Prostate gland (tissue), 2 donors: ENCODE results near the gene TMEM181. TPM values are rescaled to one million over a fixed set of nuclear protein-coding genes. Genes with fewer than 3 reads are reported as not detected.
"Not testable (repeated sequence)": the region's sequence is repeated elsewhere in the genome, so short reads cannot be mapped to it uniquely, and the experiment has no call there.

Source experiments
- DNase-seq: peaks from one replicate; pipeline ENCODE4 v3.0.0-alpha.2; 2019; ENCODE audit warnings: low spot score
- H3K27ac ChIP-seq, 2 donors: fragments of 200-600 bp; sonication (generic); 2 replicates each; pipeline ENCODE4 v1.5.1; 2017 to 2019
- H3K27me3 ChIP-seq: fragments of 200-600 bp; sonication (generic); replicated peaks from 2 replicates; pipeline ENCODE4 v1.5.1; 2019; ENCODE audit not compliant: insufficient read depth
- H3K36me3 ChIP-seq, 2 donors: fragments of 200-600 bp; sonication (generic); 1 replicate in 1 of 2; 2 replicates in 1 of 2; pipeline versions ENCODE4 v1.5.1 to v1.8.1; 2017 to 2019
- H3K4me1 ChIP-seq: fragments of 200-600 bp; sonication (generic); replicated peaks from 2 replicates; pipeline ENCODE4 v1.5.1; 2019
- H3K4me3 ChIP-seq, 2 donors: fragments of 200-600 bp; sonication (generic); 2 replicates each; pipeline ENCODE4 v1.5.1; 2017 to 2019
- H3K9me3 ChIP-seq: fragments of 200-600 bp; sonication (generic); 2 replicates; pipeline ENCODE4 v1.5.1; 2017
- POLR2A ChIP-seq: fragments of 450-650 bp; IDR thresholded peaks from one replicate; pipeline ENCODE4 v1.6.1; 2016; ENCODE audit warnings: antibody characterized with exemption, mild to moderate bottlenecking
- POLR2AphosphoS5 ChIP-seq: sonication (generic); formaldehyde crosslinking; IDR thresholded peaks from one replicate; pipeline ENCODE4 v1.6.1; 2017; ENCODE audit warnings: antibody characterized with exemption
- WGBS: methylation state at CpG from one replicate; pipeline ENCODE4 v1.1.5; 2018; 5-methylcytosine and 5-hydroxymethylcytosine counted together
- intact Hi-C: fragments of 100-400 bp; cut with DNase I; formaldehyde crosslinking; loops from one replicate; pipeline ENCODE4 v1.14.2; 2022
- total RNA-seq, 2 donors: library from RNA; depleted of rRNA; stranded (reverse); fragments of >200 nt; gene quantifications; one replicate each; pipeline ENCODE4 v1.1.0, GENCODE V29; 2016
- TF ChIP-seq, protein P1 (sequence below), 4 experiments: fragments of 200-600 bp in 2 of 4; fragments of 450-650 bp in 2 of 4; sonication (generic) in 2 of 4; IDR thresholded peaks; 1 replicate in 3 of 4; 2 replicates in 1 of 4; pipeline ENCODE4 v1.5.1; 2016 to 2019; ENCODE audit warnings: antibody characterized with exemption in 4 of 4, mild to moderate bottlenecking in 2 of 4, moderate library complexity in 2 of 4

TMEM181 gene
- total RNA-seq, 2 donors from 2014 or later, result 26.0 to 67.9 TPM

DNA sequence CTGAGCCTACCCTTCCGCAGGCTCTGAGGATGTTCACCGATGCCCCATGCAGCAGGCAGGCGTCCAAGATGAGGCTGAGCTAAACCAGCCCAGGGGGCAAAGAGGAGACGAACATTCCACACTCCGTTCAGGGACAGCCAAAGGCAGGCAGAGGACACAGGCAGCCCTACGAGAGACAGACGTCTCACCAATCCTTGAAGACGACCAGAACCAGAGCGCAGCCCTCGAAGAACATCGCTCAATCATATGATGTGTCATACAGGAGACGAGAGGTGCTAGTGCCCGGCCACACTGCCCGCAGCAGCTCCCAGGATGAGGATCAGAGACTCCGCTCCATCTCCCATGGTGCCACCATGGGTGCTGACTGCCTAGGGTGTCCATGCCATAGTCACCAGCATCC lies 35.6 kb upstream of the TMEM181 start:
- Histone ChIP-seq H3K27me3 (no peaks in the 10 kb centered on the region), H3K4me1 (no peaks in the 10 kb centered on the region), H3K4me3 (no peak overlapping the region), H3K36me3 (no peaks in the 10 kb centered on the region), H3K9me3 (no peaks in the 10 kb centered on the region), H3K27ac (no peak overlapping the region)
- DNase-seq, result no peak
- TF ChIP-seq, protein P1, sequence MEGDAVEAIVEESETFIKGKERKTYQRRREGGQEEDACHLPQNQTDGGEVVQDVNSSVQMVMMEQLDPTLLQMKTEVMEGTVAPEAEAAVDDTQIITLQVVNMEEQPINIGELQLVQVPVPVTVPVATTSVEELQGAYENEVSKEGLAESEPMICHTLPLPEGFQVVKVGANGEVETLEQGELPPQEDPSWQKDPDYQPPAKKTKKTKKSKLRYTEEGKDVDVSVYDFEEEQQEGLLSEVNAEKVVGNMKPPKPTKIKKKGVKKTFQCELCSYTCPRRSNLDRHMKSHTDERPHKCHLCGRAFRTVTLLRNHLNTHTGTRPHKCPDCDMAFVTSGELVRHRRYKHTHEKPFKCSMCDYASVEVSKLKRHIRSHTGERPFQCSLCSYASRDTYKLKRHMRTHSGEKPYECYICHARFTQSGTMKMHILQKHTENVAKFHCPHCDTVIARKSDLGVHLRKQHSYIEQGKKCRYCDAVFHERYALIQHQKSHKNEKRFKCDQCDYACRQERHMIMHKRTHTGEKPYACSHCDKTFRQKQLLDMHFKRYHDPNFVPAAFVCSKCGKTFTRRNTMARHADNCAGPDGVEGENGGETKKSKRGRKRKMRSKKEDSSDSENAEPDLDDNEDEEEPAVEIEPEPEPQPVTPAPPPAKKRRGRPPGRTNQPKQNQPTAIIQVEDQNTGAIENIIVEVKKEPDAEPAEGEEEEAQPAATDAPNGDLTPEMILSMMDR (IDR thresholded peaks at IDR 0.05), result no peak
- TF ChIP-seq POLR2A, result no peak
- no peak for TF ChIP-seq POLR2AphosphoS5
- WGBS, result 94% methylated on average over 14 of the region's 15 CpGs
- intact Hi-C loops, result no loop called here

DNA sequence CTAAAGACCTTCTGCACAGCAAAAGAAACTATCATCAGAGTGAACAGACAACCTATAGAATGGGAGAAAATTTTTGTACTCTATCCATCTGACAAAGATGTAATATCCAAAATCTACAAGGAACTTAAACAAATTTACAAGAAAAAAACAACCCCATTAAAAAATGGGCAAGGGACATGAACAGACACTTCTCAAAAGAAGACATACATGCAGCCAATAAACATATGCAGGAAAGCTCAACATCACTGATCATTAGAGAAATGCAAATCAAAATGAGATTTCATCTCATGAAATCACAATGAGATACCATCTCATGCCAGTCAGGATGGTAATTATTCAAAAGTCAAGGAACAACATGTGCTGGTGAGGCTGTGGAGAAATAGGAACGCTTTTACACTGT lies 32.0 kb upstream of the TMEM181 start:
- H3K4me3 ChIP-seq, H3K9me3 ChIP-seq, H3K4me1 ChIP-seq, H3K27me3 ChIP-seq, H3K27ac ChIP-seq, intact Hi-C loops, H3K36me3 ChIP-seq, DNase-seq: not testable (repeated sequence)
- WGBS, result 90% methylated on average over 1 of the region's 1 CpG

DNA sequence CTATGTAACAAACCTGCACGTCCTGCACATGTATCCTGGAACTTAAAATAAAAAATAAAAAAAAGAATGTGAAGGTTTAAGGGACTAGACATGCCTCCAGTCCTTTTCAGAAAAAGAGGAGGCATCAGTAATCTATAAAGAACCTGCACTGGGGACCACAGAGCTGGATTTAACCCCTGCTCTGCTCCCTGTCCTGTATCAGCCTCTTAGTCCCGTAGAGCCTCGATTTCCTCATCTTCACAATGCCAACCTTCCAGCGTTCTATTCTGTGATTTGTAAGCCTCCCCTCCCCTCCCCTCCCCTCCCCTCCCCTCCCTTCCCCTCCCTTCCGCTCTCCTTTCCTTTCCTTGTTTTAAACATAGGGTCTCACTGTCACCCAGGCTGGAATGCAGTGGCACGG lies 31.1 kb upstream of the TMEM181 start:
- 71% methylated on average over 6 of the region's 6 CpGs for WGBS
- Histone ChIP-seq H3K36me3 (no peaks in the 10 kb centered on the region), H3K9me3 (no peaks in the 10 kb centered on the region), H3K27me3 (no peaks in the 10 kb centered on the region), H3K4me1 (no peaks in the 10 kb centered on the region), H3K27ac (no peak overlapping the region), H3K4me3 (no peak overlapping the region)
- no peak for DNase-seq
- no peak for TF ChIP-seq POLR2A
- TF ChIP-seq, protein P1 (IDR thresholded peaks at IDR 0.05), result no peak
- TF ChIP-seq POLR2AphosphoS5, result no peak
- intact Hi-C loops, result no loop called here

DNA sequence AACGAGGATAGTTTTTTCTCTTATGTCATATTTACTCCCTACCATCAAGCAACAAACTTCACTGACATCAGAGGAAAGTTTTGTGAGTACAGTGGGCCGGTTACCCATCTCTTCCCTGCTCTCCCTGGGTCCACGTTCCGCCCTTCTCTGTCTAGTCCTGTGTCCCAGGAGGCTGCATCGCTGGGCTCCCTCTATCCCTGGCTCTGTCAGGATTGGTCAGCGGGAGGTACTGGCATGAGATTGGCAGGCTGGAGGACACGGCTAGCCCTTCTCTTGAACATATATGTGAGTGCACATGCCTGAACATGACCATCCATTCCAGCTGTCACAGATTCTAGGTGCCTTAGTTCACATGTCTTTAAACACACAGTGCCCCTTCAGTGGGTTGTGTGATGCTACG lies 30.3 kb upstream of the TMEM181 start:
- Histone ChIP-seq H3K4me3 (no peak overlapping the region), H3K9me3 (no peaks in the 10 kb centered on the region), H3K36me3 (no peaks in the 10 kb centered on the region), H3K27me3 (no peaks in the 10 kb centered on the region), H3K4me1 (no peaks in the 10 kb centered on the region), H3K27ac (no peak overlapping the region)
- no peak for TF ChIP-seq POLR2AphosphoS5
- TF ChIP-seq POLR2A, result no peak
- TF ChIP-seq, protein P1 (IDR thresholded peaks at IDR 0.05), result no peak
- DNase-seq, result no peak
- WGBS, result 78% methylated on average over 8 of the region's 8 CpGs
- intact Hi-C loops, result no loop called here

DNA sequence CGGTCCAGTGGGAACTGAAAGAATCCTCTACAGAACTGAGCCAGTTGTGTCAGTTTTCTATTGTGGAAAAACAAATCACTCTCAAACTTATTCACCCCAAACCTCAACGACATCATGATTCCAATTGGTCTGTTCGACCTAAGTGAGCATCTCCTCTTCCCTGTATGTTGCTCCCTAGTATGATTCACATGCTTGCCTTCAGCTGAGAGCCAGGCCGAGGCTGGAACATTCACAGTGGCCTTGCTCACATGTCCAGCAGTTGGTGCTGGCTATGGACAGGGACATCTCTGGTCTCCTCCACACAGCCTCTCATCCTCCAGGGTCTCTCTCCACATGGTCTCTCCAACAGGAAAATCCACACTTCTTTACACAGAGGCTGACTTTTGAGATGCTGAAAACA lies 28.3 kb upstream of the TMEM181 start:
- no peaks in the 10 kb centered on the region for H3K36me3 ChIP-seq
- no peak for DNase-seq
- no peak overlapping the region for H3K4me3 ChIP-seq
- 83% methylated on average over 4 of the region's 4 CpGs for WGBS
- no peaks in the 10 kb centered on the region for H3K4me1 ChIP-seq
- intact Hi-C loops, result no loop called here
- H3K27me3 ChIP-seq, result no peaks in the 10 kb centered on the region
- no peak for TF ChIP-seq POLR2A
- TF ChIP-seq, protein P1 (IDR thresholded peaks at IDR 0.05), result no peak
- no peak for TF ChIP-seq POLR2AphosphoS5
- no peaks in the 10 kb centered on the region for H3K9me3 ChIP-seq
- no peak overlapping the region for H3K27ac ChIP-seq
